ENCODE data around the gene ZNF215. TPM values are rescaled to one million over a fixed set of nuclear protein-coding genes. Genes with fewer than 3 reads are reported as not detected.

ZNF215 gene
- total and polyA plus RNA-seq, 2 of the 4 experiments (the other 2 are of a cell fraction): 3.4 to 7.7 TPM

DNA sequence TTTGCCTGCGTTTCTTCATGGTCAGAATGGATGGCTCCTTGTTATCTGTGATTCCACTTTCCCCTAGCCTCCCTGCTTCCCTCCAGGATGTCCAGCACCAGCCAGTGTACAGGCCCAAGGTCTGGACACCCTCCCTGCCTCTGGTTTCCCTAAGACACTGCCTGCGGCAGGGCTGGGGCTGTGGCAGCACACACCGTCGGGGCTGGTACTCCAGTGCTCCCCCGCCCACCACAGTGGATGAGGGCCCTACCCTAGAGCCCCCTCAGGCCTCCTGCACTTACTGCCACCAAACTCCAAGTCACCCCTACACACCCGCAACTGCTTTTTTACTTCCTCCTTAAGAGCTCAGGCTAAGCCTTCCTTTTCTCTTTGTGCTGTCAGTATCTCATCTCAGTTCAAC lies 65.0 kb downstream of the ZNF215 start:
- Histone ChIP-seq H3K9me3 (ENCODE audit: control insufficient read depth, insufficient read depth, low read length) (no peaks in the 10 kb centered on the region), H3K4me2 (ENCODE audit: low read depth, low read length) (no peak overlapping the region), H2BK20ac (ENCODE audit: low read depth, low read length) (peak overlapping the region; percentile 61; the same call in 1 of the 2 replicates), H2BK5ac (ENCODE audit: low read depth, low read length, poor library complexity, severe bottlenecking) (peak overlapping the region; percentile 84), H2AK5ac (ENCODE audit: low read depth, low read length) (peak overlapping the region; percentile 69; the same call in 1 of the 2 replicates), H4K91ac (ENCODE audit: insufficient read depth, low read depth, low read length) (peak overlapping the region; percentile 20), H3K23ac (ENCODE audit: low read depth, low read length) (no peak overlapping the region; the same call in 1 of the 2 replicates), H3K9ac (ENCODE audit: low read depth, low read length) (no peak overlapping the region), H4K20me1 (ENCODE audit: insufficient read depth, low read length) (no peaks in the 10 kb centered on the region), H4K8ac (ENCODE audit: low read depth in 2 of 2, low read length in 2 of 2) (peak overlapping the region in 1 of 2 experiments; percentile 28; a peak in 2 of 4 replicates), H2AK9ac (replicated peaks; ENCODE audit: low read depth, low read length, poor library complexity) (peak overlapping the region; percentile 6), H3K4ac (ENCODE audit: low read depth, low read length) (peak overlapping the region; percentile 72), H3K14ac (replicated peaks; ENCODE audit: low read depth, low read length) (peak overlapping the region; percentile 44), H3K18ac (ENCODE audit: low read depth, low read length) (peak overlapping the region; percentile 71), H3K9me1 (ENCODE audit: insufficient read depth, low read length) (peaks cover 10% of the 10 kb centered on the region; the same call in 1 of the 2 replicates), H4K5ac (ENCODE audit: low read depth, low read length) (peak overlapping the region; percentile 85), H3K4me3 (ENCODE audit: insufficient read depth, low read depth, low read length) (no peak overlapping the region), H3K56ac (ENCODE audit: extremely low read depth, insufficient read depth, low read length) (no peak overlapping the region), H3K36me3 (ENCODE audit: control insufficient read depth, insufficient read depth, low read length) (no peaks in the 10 kb centered on the region), H3K27ac (ENCODE audit: insufficient read depth, low read length) (peak overlapping the region; percentile 29; the same call in 1 of the 2 replicates), H3K79me1 (ENCODE audit: low read depth in 1 of 2, low read length in 2 of 2) (no peaks in the 10 kb centered on the region), H2BK15ac (ENCODE audit: low read depth, low read length) (peak overlapping the region; percentile 11; the same call in 1 of the 3 replicates), H3K27me3 (ENCODE audit: control insufficient read depth, insufficient read depth, low read length) (no peaks in the 10 kb centered on the region), H3K4me1 (ENCODE audit: control insufficient read depth, insufficient read depth, low read length) (peaks cover 18% of the 10 kb centered on the region), H2BK120ac (ENCODE audit: low read depth, low read length) (peak overlapping the region; percentile 55), H2AFZ (replicated peaks; ENCODE audit: low read length, poor library complexity) (peak overlapping the region; percentile 67)
- ATAC-seq (ENCODE audit: low read depth) (no peak), DNase-seq (no peak)
- ChIA-PET POLR2A (ENCODE audit: unreplicated experiment) (no interaction called here), CTCF (no interaction called here)
- no TSS peak for BruUV-seq (replicated peaks)
- dilution Hi-C loops (cut with HindIII; ENCODE audit: low sequenced_read_pairs, unreplicated experiment): no loop called here
- intact Hi-C loops (cut with micrococcal nuclease): no loop called here
- in situ Hi-C loops (cut with MboI; ENCODE audit: low sequenced_read_pairs): no loop called here
- TF ChIP-seq NFE2L2 (IDR thresholded peaks at IDR 0.05; ENCODE audit: low read depth, low read length) (no peak), MAZ (IDR thresholded peaks at IDR 0.05; ENCODE audit: borderline replicate concordance, low read depth, low read length) (no peak)
- TF ChIP-seq, protein P1, sequence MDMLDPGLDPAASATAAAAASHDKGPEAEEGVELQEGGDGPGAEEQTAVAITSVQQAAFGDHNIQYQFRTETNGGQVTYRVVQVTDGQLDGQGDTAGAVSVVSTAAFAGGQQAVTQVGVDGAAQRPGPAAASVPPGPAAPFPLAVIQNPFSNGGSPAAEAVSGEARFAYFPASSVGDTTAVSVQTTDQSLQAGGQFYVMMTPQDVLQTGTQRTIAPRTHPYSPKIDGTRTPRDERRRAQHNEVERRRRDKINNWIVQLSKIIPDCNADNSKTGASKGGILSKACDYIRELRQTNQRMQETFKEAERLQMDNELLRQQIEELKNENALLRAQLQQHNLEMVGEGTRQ (IDR thresholded peaks at IDR 0.05; ENCODE audit: low read depth, low read length): no peak
- 90% methylated on average over 2 of the region's 6 CpGs; no CpG with 5 or more reads in 1 of the 2 experiments for WGBS, 2 experiments (ENCODE audit: extremely low coverage in 2 of 2, insufficient read length in 1 of 2)

All from IMR-90 (cell line).